Fibroblast of peridontal ligament (primary cell): ENCODE data around the gene TTC6.

Source experiments
- DNase-seq: peaks from one replicate; pipeline ENCODE4 v3.0.0-alpha.2; 2010; ENCODE audit errors: extremely low read depth

The TTC6 gene

GRCh38 chr14:37585101-37585511 is 10.3 kb upstream of the TTC6 start:
- no peak for DNase-seq

- DNase-seq = no peak
Measured at GRCh38 chr14:37585971-37586796, 9.2 kb upstream of the TTC6 start.

- no peak for DNase-seq
Measured at GRCh38 chr14:37586797-37587130, 8.7 kb upstream of the TTC6 start.

GRCh38 chr14:37587131-37587803 is 8.2 kb upstream of the TTC6 start:
- peak; percentile 14 for DNase-seq

GRCh38 chr14:37587881-37588666 is 7.4 kb upstream of the TTC6 start:
- no peak for DNase-seq

GRCh38 chr14:37588667-37588955 is 6.8 kb upstream of the TTC6 start:
- DNase-seq = no peak

GRCh38 chr14:37588956-37589714 is 6.3 kb upstream of the TTC6 start:
- no peak for DNase-seq

GRCh38 chr14:37589715-37590427 is 5.6 kb upstream of the TTC6 start:
- DNase-seq = no peak

- DNase-seq = no peak
Measured at GRCh38 chr14:37590428-37591139, 4.8 kb upstream of the TTC6 start.

GRCh38 chr14:37591311-37591940 is 4.0 kb upstream of the TTC6 start:
- no peak for DNase-seq

- DNase-seq = no peak
Measured at GRCh38 chr14:37591941-37592481, 3.4 kb upstream of the TTC6 start.

- DNase-seq = no peak
Measured at GRCh38 chr14:37592482-37593408, 2.7 kb upstream of the TTC6 start.

GRCh38 chr14:37593511-37594237 is 1.8 kb upstream of the TTC6 start:
- no peak for DNase-seq

GRCh38 chr14:37594238-37594970 is 1.0 kb upstream of the TTC6 start:
- peak; percentile 89 for DNase-seq

- no peak for DNase-seq
Measured at GRCh38 chr14:37595809-37596621, 586 bp downstream of the TTC6 start.

- DNase-seq = no peak
Measured at GRCh38 chr14:37596790-37597472, 1.5 kb downstream of the TTC6 start.
